Bronchial epithelial cell (primary cell): ENCODE measurements around the gene DBN1. TPM values are rescaled to one million over a fixed set of nuclear protein-coding genes. Genes with fewer than 3 reads are reported as not detected.

Experiments
- DNase-seq: peaks from one replicate; pipeline ENCODE4 v3.0.0-alpha.2; 2010; ENCODE audit warnings: low read depth
- FAIRE-seq: peaks from 2 replicates; lab custom pipeline; 2011; peaks lifted over from hg19 to GRCh38; lab: Jason Lieb, UNC
- H3K27me3 ChIP-seq: 2 replicates; pipeline ENCODE4 v1.5.1; 2011; ENCODE audit warnings: low read length; ENCODE audit not compliant: control insufficient read depth, insufficient read depth
- H3K36me3 ChIP-seq: 2 replicates; pipeline ENCODE4 v1.5.1; 2011; ENCODE audit warnings: low read length; ENCODE audit not compliant: control insufficient read depth, insufficient read depth
- H3K4me3 ChIP-seq: 2 replicates; pipeline ENCODE4 v1.5.1; 2011; ENCODE audit warnings: mild to moderate bottlenecking, low read depth, low read length, control low read depth
- CTCF ChIP-seq: IDR thresholded peaks from 2 replicates; pipeline ENCODE4 v1.5.1; 2011; ENCODE audit warnings: mild to moderate bottlenecking, moderate library complexity, low read length, control low read depth, inconsistent platforms; ENCODE audit not compliant: insufficient read depth, severe bottlenecking
- total RNA-seq: library from RNA; depleted of rRNA; stranded (reverse); fragments of >200 nt; gene quantifications from 2 replicates; pipeline ENCODE4 v1.2.1, GENCODE V29; 2014

DBN1 gene
- total RNA-seq, 1 donor from 2014 or later: 58.7 TPM

DNA sequence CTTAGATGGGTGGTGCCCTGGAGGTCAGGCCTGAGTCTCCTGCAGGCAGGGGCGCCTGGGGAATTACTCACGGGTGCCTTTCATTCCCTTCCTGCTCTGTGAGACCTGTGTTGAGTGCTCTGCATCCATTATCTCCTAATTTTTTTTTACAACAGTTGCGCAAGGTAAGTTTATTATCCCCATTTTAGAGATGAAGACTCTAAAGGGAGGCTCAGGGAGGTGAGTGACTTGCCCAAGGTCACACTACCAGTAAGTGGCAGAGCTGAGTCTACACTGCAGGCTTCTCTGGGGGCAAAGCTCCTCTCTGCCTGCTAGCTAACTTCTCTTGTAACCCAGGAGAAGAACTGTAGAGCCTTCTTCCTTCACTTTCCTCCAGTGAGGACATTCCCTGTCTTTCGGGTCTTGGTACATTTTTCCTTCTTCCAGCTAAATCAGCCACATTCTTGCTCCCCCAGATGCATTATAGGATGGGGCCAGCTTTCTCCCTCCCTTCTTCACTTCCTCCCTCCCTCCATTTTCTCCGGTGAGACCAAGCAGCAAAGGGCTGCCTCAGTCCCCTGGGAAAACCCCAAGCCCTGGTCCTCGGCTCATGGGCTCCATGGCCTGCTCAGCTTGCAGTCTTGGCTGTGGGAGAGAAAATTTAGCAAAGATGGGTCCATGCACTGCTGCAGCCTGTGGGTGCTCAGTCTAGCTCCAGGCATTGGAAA lies 25.0 kb downstream of the DBN1 start:
- H3K27me3 ChIP-seq: no peaks in the 10 kb centered on the region
- no peak for TF ChIP-seq CTCF
- H3K36me3 ChIP-seq: no peaks in the 10 kb centered on the region
- no peak for DNase-seq
- no peak for FAIRE-seq
- H3K4me3 ChIP-seq: no peak overlapping the region

DNA sequence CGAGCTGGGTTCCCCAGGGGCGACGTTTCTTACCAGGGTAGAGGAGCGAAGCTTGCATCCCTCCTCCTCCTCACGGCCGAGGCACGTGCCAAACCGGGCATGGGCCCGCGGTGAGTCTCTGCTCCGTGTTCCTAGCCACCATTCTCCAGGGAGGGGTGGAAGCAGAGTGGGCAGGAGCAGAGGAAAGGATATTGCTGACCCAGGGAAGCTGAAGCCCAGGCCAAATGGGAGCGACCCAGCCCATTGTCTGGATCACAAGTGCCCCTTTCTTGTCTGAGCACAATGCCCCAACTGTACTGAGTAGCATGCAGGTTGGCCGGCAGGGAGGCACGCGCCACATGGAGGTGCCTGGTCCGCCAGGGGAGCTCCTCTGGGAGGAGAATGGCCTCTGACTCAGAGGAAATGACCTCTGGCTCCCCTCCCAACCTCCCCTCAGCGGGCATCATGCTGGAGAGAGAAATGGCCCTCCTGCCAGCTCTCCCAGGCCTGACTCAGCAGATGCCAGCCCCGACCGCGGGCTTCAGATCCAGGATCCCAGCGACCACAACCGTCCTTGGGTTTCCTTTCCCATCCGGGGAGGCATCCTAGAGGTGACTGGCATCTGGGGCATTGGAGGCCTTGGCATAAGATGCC lies 25.7 kb downstream of the DBN1 start:
- peak; percentile 66 for DNase-seq
- TF ChIP-seq CTCF: no peak

GRCh38 chr5:177447066-177447610 lies 26.3 kb downstream of the DBN1 start:
- FAIRE-seq (no peak), DNase-seq (no peak)

More for the DNA sequence above, 25.7 kb downstream of the DBN1 start:
- Histone ChIP-seq H3K4me3 (peak overlapping the region; percentile 48), H3K27me3 (no peaks in the 10 kb centered on the region), H3K36me3 (no peaks in the 10 kb centered on the region)
- no peak for FAIRE-seq

GRCh38 chr5:177446200-177447065 lies 27.0 kb downstream of the DBN1 start, which contains the start of gene PRR7:
Gene PRR7 (plus strand): TSS chr5:177446814. CDS start chr5:177455068, 8,254 bp downstream.
- H3K4me3 ChIP-seq: peak within 1 kb of the TSS; percentile 48
- FAIRE-seq (no peak), DNase-seq (no peak)
- H3K36me3 ChIP-seq: no peaks in the 10 kb centered on the region
- H3K27me3 ChIP-seq: no peaks in the 10 kb centered on the region
- TF ChIP-seq CTCF: no peak

More at GRCh38 chr5:177447066-177447610, 26.3 kb downstream of the DBN1 start:
- no peaks in the 10 kb centered on the region for H3K27me3 ChIP-seq
- H3K36me3 ChIP-seq: no peaks in the 10 kb centered on the region
- no peak for TF ChIP-seq CTCF
- H3K4me3 ChIP-seq: peak overlapping the region; percentile 48

DNA sequence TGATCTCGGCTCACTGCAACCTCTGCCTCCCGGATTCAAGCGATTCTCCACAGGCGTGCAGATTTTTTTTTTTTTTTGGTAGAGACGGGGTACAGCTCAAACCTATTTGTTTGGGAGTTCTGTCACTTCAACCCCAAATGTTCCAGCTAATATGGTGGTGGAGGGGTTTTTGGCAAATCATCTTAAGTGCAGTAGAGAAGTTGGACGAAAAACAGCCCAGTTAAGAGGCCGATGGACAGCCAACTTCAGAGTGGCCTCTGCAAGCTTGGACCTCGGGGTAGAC lies 27.6 kb downstream of the DBN1 start:
- TF ChIP-seq CTCF: no peak
- DNase-seq (no peak), FAIRE-seq (no peak)
- H3K36me3 ChIP-seq: no peaks in the 10 kb centered on the region
- no peaks in the 10 kb centered on the region for H3K27me3 ChIP-seq
- no peak overlapping the region for H3K4me3 ChIP-seq
